GM12874 (cell line): ENCODE results near the gene PPHLN1.

Experiments used
- TF ChIP-seq, protein P1 (sequence below): IDR thresholded peaks from 2 replicates; pipeline ENCODE4 v1.5.1; 2011; ENCODE audit warnings: low read depth, mild to moderate bottlenecking, control low read depth, low read length, moderate library complexity; ENCODE audit not compliant: insufficient read depth

The PPHLN1 gene

DNA sequence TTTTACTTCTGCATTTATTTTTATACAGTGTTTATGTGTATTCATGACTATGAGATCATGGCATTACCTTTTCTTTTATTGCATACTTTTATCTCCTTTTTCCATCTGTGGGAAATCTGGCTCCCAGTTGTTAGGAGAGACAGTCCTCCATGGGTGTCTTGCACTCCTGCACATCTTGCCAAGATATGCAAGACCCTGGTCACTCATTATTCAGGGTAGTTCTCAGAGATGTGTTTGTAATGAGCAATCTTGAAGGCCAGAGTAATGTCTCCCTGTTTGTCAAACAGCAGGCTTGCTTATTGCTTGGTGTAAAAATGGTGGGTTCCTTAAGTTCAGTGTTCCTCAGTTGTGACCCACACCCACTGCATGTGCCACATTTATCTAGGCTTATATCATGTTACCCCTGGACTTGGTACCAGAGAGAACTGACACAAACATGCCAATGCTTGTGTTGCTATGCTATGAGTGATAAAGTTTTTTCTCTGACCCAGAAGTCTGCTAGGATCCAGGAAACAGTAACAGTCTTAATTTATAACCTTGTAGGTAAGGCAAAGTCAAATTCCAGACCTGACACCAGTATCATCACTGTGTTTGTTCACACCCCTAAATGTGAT lies 36.8 kb downstream of the PPHLN1 start:
- TF ChIP-seq, protein P1, sequence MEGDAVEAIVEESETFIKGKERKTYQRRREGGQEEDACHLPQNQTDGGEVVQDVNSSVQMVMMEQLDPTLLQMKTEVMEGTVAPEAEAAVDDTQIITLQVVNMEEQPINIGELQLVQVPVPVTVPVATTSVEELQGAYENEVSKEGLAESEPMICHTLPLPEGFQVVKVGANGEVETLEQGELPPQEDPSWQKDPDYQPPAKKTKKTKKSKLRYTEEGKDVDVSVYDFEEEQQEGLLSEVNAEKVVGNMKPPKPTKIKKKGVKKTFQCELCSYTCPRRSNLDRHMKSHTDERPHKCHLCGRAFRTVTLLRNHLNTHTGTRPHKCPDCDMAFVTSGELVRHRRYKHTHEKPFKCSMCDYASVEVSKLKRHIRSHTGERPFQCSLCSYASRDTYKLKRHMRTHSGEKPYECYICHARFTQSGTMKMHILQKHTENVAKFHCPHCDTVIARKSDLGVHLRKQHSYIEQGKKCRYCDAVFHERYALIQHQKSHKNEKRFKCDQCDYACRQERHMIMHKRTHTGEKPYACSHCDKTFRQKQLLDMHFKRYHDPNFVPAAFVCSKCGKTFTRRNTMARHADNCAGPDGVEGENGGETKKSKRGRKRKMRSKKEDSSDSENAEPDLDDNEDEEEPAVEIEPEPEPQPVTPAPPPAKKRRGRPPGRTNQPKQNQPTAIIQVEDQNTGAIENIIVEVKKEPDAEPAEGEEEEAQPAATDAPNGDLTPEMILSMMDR, result no peak

DNA sequence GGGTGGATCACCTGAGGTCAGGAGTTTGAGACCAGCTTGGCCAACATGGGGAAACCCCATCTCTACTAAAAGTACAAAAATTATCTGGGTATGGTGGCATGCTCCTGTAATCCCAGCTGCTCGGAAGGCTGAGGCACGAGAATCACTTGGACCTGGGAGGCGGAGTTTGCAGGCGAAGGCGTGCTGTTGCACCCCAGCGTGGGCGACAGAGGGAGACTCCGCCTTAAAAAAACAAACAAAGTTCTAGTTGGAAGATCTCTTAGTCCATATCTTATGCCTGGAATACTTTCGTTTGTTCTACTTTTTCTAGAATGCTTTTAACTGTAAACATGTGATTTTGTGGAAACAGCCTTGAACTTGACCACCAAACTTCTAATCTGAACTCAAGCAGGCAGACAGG lies 38.7 kb downstream of the PPHLN1 start:
- TF ChIP-seq, protein P1, result no peak

DNA sequence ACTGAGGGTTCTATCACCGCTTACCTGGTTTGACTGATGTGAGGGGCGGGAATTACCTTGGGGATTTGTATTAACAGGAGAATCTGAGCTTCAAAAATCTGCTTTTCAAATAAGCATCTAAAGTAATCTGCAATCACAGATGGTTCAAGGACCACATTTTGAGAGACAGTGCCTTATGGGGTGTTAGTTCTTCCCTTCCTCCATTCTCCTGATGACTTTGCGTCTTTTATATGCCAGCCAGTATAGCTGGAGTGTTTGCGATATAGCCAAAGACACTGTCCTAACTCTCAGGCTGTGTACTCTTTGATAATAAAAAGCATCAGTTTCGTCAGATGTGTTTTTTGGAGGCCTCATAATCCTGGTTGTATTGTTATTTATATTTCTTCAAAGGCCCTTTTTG lies 39.5 kb downstream of the PPHLN1 start:
- TF ChIP-seq, protein P1, result no peak

DNA sequence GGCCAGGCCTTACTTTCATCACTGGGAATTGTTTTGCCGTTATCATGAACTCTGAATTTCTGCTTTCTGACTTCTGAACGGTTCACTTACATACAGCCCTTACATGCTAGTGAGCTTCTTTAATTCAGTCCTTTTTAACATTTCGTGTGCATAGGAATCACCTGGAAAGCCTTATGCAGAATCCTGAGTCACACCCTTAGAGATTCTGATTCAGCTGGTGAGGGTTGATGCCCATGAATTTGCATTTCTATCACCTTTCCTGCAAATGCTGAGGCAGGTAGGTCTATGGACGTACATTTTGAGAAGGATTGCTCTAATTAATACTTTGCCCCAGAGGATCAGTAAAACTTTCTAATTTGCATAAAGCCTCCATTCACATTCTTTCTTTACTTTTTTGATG lies 44.0 kb downstream of the PPHLN1 start:
- TF ChIP-seq, protein P1, result no peak

DNA sequence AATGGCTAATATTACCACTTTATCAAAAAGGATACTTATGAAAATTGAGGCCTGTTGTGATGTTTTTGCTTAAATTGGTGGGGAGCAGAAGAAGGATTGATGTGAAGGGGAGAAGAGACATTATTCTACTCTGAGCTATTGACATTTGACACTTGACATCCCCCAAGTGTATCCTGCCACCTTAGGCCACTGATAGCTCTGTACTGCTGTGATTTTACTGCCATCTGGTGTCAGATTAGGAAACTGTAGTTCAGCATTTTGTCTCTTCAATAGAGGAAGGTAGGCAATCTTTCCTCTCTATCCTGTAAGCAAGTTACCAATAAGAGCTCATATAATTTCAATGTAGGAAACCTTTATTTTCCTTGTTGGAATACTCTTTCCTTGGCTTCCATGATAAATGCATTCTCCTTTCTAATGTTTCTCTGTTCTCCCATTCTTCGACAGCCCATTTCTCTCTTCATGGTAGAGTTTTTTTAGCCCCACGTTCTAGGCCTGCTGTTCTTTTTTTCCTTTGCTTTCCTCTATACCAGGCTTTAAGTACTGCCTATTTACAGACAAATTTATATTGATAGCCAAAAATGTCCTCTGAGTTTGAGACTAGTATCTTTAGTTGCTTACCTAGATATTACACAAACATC lies 46.3 kb downstream of the PPHLN1 start:
- TF ChIP-seq, protein P1, result peak; percentile 68

DNA sequence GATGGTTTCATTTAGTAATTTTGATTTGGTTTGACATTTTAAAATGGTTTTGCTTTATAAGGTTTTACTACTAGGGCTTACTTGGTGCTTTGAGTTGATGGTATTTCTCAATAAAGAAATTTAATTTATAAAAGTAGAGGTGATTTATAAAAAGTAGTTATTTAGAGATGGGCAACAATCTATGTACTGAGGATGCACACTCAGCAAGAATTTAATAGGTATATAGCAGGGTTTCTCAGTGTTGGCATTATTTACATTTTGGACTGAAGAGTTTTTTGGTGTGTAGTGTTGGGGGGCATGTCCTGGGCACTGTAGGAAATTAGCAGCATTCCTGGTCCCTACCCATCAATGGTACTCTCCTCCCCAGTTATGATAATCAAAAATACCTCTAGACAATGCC lies 47.7 kb downstream of the PPHLN1 start:
- TF ChIP-seq, protein P1, result no peak

DNA sequence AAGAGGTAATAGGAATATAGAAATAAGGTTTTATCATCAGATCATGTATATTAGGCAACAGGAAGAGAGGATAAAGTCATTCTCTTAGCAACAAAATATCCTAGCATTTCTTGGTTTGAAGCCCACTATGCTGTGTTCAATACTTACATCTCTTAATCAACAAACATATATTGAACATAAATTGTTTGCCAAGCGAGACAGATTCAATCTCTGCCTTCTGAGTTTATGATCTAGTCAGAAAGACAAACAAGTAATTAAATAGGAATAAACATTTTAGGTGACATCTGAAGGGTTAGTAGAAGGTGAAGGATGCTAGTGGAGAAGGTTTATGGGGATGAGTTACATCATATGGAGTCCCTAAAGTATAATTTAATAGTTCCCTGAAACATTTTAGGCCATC lies 54.8 kb downstream of the PPHLN1 start:
- TF ChIP-seq, protein P1, result no peak
